Stimulated activated CD4-positive, alpha-beta T cell treated with anti-CD3 and anti-CD28 coated beads, Interleukin-1b, Interleukin-23, amount 100 ng/mL, for 1 hour (primary cell): ENCODE results near the gene CSF1.

ENCODE experiments used
- DNase-seq, 2 donors: peaks; one replicate each; pipeline ENCODE4 v3.0.0-alpha.2; 2020; ENCODE audit warnings: low read depth in 2 of 2

CSF1 gene

GRCh38 chr1:109901524-109902145, 9.0 kb upstream of the CSF1 start:
- no peak for DNase-seq

GRCh38 chr1:109902204-109902985, 8.3 kb upstream of the CSF1 start:
- DNase-seq, result no peak

GRCh38 chr1:109903376-109903930, 7.2 kb upstream of the CSF1 start:
- no peak for DNase-seq

- DNase-seq, result no peak
These were observed 6.4 kb upstream of the CSF1 start for GRCh38 chr1:109904105-109904817.

- DNase-seq, result no peak
These were observed 5.2 kb upstream of the CSF1 start for GRCh38 chr1:109905491-109905890.

- peak in 1 of 2 donors; percentile 16 for DNase-seq
These were observed 4.3 kb upstream of the CSF1 start for GRCh38 chr1:109906160-109906838.

GRCh38 chr1:109906839-109907180, 3.8 kb upstream of the CSF1 start:
- no peak for DNase-seq

- DNase-seq, result no peak
These were observed 3.4 kb upstream of the CSF1 start for GRCh38 chr1:109907190-109907774.

GRCh38 chr1:109908836-109909235, 1.8 kb upstream of the CSF1 start:
- DNase-seq, result no peak

- no peak for DNase-seq
These were observed 1.1 kb upstream of the CSF1 start for GRCh38 chr1:109909561-109909960.

- no peak for DNase-seq
These were observed 532 bp downstream of the CSF1 start for GRCh38 chr1:109910963-109911798.

- no peak for DNase-seq
These were observed 1.7 kb downstream of the CSF1 start for GRCh38 chr1:109912214-109912861.

- DNase-seq, result no peak
These were observed 2.2 kb downstream of the CSF1 start for GRCh38 chr1:109912873-109913272.

GRCh38 chr1:109913360-109913879, 2.8 kb downstream of the CSF1 start:
- DNase-seq, result no peak

GRCh38 chr1:109914587-109915240, 4.1 kb downstream of the CSF1 start:
- no peak for DNase-seq

- DNase-seq, result no peak
These were observed 6.6 kb downstream of the CSF1 start for GRCh38 chr1:109917051-109917767.

GRCh38 chr1:109917768-109918606, 7.3 kb downstream of the CSF1 start:
- no peak for DNase-seq

- DNase-seq, result no peak
These were observed 8.0 kb downstream of the CSF1 start for GRCh38 chr1:109918671-109919070.
